Occipital lobe (tissue), 2 donors: Measurements from ENCODE around the gene ZNF81. TPM values are rescaled to one million over a fixed set of nuclear protein-coding genes. Genes with fewer than 3 reads are reported as not detected.
"Not testable (repeated sequence)": the region's sequence is repeated elsewhere in the genome, so short reads cannot be mapped to it uniquely, and the experiment has no call there.

Experiments used
- DNase-seq: peaks from one replicate; lab custom pipeline; 2025; lab: John Stamatoyannopoulos, UW
- total RNA-seq: library from RNA; depleted of rRNA; stranded (reverse); fragments of >200 nt; gene quantifications from one replicate; pipeline ENCODE4 v1.2.3, GENCODE V29; 2014

Gene ZNF81
- total RNA-seq, 1 donor from 2014 or later = 13.7 TPM

GRCh38 chrX:47931970-47932369 is 95.3 kb downstream of the ZNF81 start:
- DNase-seq = not testable (repeated sequence)

GRCh38 chrX:47933946-47934345 is 97.2 kb downstream of the ZNF81 start:
- DNase-seq = no peak

DNA sequence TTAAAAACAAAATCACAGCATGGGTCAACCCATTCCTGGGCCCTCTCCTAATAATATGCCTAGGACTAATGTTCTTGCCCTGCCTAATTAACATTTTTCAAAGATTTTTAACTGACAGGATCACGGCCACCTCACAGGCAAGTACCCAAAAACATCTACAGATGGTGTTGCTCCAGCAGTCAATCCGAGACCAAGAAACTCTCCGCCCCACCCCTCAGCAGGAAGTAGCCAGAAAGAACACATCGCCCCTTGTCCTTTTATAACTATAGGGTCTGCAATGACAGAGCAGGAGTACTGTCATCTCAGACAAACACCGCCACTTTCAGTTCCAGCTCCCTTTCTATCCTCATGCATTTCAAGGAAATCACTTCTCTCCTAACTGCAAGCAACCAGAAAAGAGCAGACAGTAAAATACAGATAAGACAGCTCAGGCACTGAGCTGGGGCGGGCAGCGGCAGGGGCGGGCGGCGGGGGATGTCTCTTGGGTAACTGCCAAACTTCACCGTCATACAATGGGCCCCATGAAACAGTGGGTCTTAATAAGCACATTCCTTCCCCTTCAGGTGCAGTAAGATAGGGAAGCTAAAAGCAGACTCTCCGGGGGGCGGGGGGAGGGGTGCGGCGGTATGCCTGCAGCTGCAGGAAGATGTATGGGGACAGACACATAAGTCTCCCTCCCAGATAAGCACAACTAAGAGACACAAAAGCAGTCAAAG is 99.7 kb downstream of the ZNF81 start:
- no peak for DNase-seq

- DNase-seq = no peak
Measured at GRCh38 chrX:47936940-47937317, 100.2 kb downstream of the ZNF81 start.

DNA sequence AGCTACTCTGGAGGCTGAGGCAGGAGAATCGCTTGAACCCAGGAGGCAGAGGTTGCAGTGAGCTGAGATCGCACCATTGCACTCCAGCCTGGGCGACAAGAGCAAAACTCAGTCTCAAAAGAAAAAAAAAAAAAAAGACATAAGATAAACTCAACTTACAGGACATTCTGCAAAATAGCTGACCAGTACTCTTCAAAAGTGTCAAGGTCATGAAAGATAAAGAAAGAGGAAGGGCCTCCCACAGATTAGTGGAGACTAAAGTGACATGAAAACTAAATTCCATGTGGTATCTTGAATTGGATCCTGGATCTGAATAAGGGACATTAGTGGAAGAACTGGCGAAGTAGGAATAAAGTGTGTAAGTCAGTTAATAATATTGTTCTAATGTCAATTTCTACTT is 103.7 kb downstream of the ZNF81 start:
- no peak for DNase-seq

- DNase-seq = no peak
Measured at GRCh38 chrX:47941423-47941822, 104.7 kb downstream of the ZNF81 start.

GRCh38 chrX:47955295-47955694 is 118.6 kb downstream of the ZNF81 start:
- DNase-seq = not testable (repeated sequence)

DNA sequence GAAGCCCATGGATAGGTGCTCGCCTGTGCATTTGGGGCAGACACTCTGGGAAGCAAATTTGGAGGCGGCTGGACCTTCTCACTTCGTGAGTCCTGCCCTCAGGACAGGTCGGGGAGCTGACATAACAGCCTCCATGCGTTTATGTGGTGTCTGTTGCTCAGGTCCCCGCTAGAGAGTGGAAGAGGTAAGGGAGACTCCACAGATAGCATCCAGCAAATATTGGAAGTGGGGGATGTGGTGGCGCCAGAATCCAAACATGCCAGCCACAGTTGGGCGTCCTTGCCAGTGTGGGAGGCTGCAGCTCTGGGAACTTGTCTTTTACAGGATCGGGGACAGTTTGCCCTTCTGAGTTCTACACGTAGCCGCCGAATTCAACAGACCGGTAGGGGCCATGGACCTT is 119.3 kb downstream of the ZNF81 start:
- no peak for DNase-seq

GRCh38 chrX:47958206-47958605 is 121.5 kb downstream of the ZNF81 start:
- not testable (repeated sequence) for DNase-seq

GRCh38 chrX:47958761-47959342 is 122.2 kb downstream of the ZNF81 start:
- no peak for DNase-seq

DNA sequence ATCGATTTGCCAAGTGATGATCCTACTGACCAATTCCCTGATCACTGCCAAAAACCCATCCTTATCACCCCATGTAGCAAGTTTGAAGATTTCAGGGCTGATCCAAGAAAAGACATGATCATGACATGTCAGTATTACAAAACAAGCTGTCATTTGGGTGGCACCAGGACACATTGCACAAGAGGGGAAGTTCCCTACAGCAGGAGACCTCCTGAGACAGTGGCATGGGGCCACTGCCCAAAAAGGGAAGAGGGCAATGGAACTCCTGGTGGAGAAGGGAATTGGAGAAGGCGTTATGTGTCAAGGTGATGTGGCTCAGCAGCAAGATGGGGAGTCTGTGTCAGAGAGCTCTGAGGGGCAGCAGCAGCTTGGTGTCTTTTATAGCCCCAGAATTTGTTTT is 123.7 kb downstream of the ZNF81 start:
- no peak for DNase-seq

- DNase-seq = not testable (repeated sequence)
Measured at GRCh38 chrX:47961830-47962229, 125.1 kb downstream of the ZNF81 start.

DNA sequence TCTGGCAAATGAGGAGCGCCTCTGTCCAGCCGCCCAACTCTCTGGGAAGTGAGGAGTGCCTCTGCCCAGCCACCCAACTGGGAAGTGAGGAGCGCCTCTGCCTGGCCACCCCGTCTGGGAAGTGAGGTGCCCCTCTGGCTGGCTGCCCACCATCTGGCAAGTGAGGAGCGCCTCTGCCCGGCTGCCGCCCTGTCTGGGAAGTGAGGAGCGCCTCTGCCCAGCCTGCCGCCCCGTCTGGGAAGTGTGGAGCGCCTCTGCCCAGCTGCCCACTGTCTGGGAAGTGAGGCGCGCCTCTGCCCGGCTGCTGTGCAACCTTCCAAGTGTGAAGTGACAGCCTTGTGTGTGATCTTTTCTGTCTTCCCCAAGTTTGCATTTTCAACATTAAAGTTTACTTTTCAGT is 128.8 kb downstream of the ZNF81 start:
- not testable (repeated sequence) for DNase-seq

Other genes with a start within 250 kb of the ZNF81 start
- 17.5 TPM for gene SYN1, start 217.0 kb upstream of the ZNF81 start, total RNA-seq
- gene CFP, start 207.0 kb upstream of the ZNF81 start, total RNA-seq = 0.62 TPM
- gene ELK1, start 186.3 kb upstream of the ZNF81 start, total RNA-seq = 14.8 TPM
- 66.1 TPM for gene UXT, start 177.7 kb upstream of the ZNF81 start, total RNA-seq
- 7.2 TPM for gene ZNF182, start 167.1 kb downstream of the ZNF81 start, total RNA-seq
- gene SPACA5, start 170.1 kb downstream of the ZNF81 start, total RNA-seq = not detected
- 8.4 TPM for gene ZNF630, start 234.7 kb downstream of the ZNF81 start, total RNA-seq